Erythroblast (primary cell): ENCODE measurements around the gene DNAH17.

Source experiments
- GATA1 ChIP-seq: IDR thresholded peaks from 2 replicates; pipeline ENCODE4 v1.6.1; 2011; ENCODE audit warnings: low read depth, mild to moderate bottlenecking, control low read depth, low read length, moderate library complexity
- POLR2A ChIP-seq: IDR thresholded peaks from 2 replicates; pipeline ENCODE4 v1.6.1; 2011; ENCODE audit warnings: mild to moderate bottlenecking, low read length

DNA sequence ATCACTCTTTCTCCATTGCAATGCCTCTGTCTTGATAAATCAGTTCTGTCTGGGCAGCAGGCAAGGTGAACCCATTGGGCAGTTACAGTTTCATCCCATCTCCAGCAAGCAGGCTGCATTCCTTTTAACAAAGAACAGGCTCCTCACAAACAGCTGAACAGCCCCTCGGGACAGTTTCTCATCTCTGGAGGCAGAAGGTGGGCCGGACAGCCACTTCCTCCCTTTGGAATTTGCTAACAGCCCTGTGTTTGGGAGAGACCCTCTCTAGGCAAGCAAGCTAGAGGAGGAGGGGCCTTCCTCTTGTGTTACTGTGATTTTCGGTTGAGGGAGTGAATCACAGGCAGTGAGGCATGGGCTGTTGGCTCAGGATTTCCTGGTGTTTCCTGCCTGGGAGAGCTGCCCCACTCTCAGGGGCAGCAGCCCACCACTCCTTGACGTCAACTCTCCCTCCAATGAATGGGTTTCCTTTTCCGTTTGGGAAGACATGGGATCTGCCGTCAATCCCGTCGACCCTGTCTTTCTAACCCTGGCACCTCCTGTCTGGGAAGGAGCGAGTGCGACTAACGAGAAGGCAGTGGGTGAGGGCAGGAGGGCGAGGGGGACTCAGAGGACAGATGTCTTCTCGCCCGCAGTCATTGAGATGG lies 202.4 kb downstream of the DNAH17 start:
- TF ChIP-seq POLR2A = no peak
- no peak for TF ChIP-seq GATA1
